HepG2 (cell line): ENCODE data around the gene KRTAP12-1. TPM values are rescaled to one million over a fixed set of nuclear protein-coding genes. Genes with fewer than 3 reads are reported as not detected.

Source experiments
- AGO1 ChIP-seq: fragments of 200-400 bp; formaldehyde crosslinking; IDR thresholded peaks from 2 replicates; pipeline ENCODE4 v1.6.1; 2017; ENCODE audit warnings: mild to moderate bottlenecking, low read depth, low read length, moderate library complexity; ENCODE audit not compliant: poor library complexity, severe bottlenecking
- ATRX ChIP-seq: sonication (generic); formaldehyde crosslinking; IDR thresholded peaks from 2 replicates; pipeline ENCODE4 v1.4.0; 2020; ENCODE audit warnings: missing genetic modification reagents, borderline replicate concordance
- HMG20A ChIP-seq: IDR thresholded peaks from 2 replicates; pipeline ENCODE4 v1.6.1; 2016; ENCODE audit warnings: borderline replicate concordance
- HNRNPH1 ChIP-seq: fragments of 200-400 bp; formaldehyde crosslinking; optimal IDR thresholded peaks from 2 replicates; pipeline ENCODE3; 2017; ENCODE audit warnings: mild to moderate bottlenecking, low read depth, low read length
- MAFK ChIP-seq, 2 experiments: IDR thresholded peaks in 1 of 2; conservative IDR thresholded peaks in 1 of 2; 2 replicates each; pipeline ENCODE4 v1.6.1; 2011; ENCODE audit warnings: improper control_type of control experiment in 2 of 2, low read length in 2 of 2
- RNF2 ChIP-seq: fragments of 450-650 bp; conservative IDR thresholded peaks from 2 replicates; pipeline ENCODE4 v1.6.1; 2016; ENCODE audit warnings: low read depth
- RXRA ChIP-seq: sonication (generic); formaldehyde crosslinking; IDR thresholded peaks from 2 replicates; pipeline ENCODE4 v1.5.1; 2020; ENCODE audit warnings: missing genetic modification reagents
- SIN3A ChIP-seq: IDR thresholded peaks from 2 replicates; pipeline ENCODE4 v1.6.1; 2011; ENCODE audit warnings: low read depth, mild to moderate bottlenecking, control low read depth, low read length, borderline replicate concordance
- SOX6 ChIP-seq, 2 experiments: fragments of 450-650 bp in 1 of 2; sonication (generic) in 1 of 2; formaldehyde crosslinking in 1 of 2; IDR thresholded peaks; 2 replicates each; pipeline versions ENCODE4 v1.4.0 to v1.6.1; 2017 to 2020; ENCODE audit warnings: antibody characterized with exemption in 1 of 2, mild to moderate bottlenecking in 1 of 2, missing genetic modification reagents in 1 of 2
- ZNF101 ChIP-seq: sonication (generic); formaldehyde crosslinking; IDR thresholded peaks from 2 replicates; pipeline ENCODE4 v1.4.0; 2020; ENCODE audit warnings: mild to moderate bottlenecking, low read depth, missing genetic modification reagents, borderline replicate concordance
- ZNF17 ChIP-seq: sonication (generic); formaldehyde crosslinking; IDR thresholded peaks from 2 replicates; pipeline ENCODE4 v1.5.0; 2020; ENCODE audit warnings: mild to moderate bottlenecking, missing genetic modification reagents
- ZNF18 ChIP-seq: sonication (generic); formaldehyde crosslinking; IDR thresholded peaks from 2 replicates; pipeline ENCODE4 v1.8.0; 2022; ENCODE audit warnings: mild to moderate bottlenecking, missing genetic modification reagents; ENCODE audit not compliant: insufficient replicate concordance
- ZNF232 ChIP-seq: sonication (generic); formaldehyde crosslinking; IDR thresholded peaks from 2 replicates; pipeline ENCODE4 v1.4.0; 2020; ENCODE audit warnings: missing genetic modification reagents, borderline replicate concordance
- ZNF777 ChIP-seq: sonication (generic); formaldehyde crosslinking; IDR thresholded peaks from 2 replicates; pipeline ENCODE4 v1.4.0; 2020; ENCODE audit warnings: missing genetic modification reagents
- polyA plus RNA-seq, 8 experiments: library from polyadenylated mRNA; depleted of rRNA in 3 of 8; stranded (reverse) in 7 of 8; unstranded in 1 of 8; fragments of >200 nt; fragmentation: Illumina TruSeq in 4 of 8; extraction: Trizol in 4 of 8; gene quantifications; 2 replicates each; pipeline versions ENCODE4 v1.2.1 to v1.2.3, GENCODE V29; 2011 to 2016; ENCODE audit warnings: low read depth in 4 of 8, missing spikeins in 1 of 8, mixed read lengths in 1 of 8; ENCODE audit not compliant: insufficient read depth in 1 of 8
- total RNA-seq, 5 experiments: library from RNA; depleted of rRNA; stranded (reverse); fragments of >200 nt; fragmentation: Illumina TruSeq; extraction: Trizol; gene quantifications; 2 replicates each; pipeline ENCODE4 v1.2.3, GENCODE V29; 2016; ENCODE audit warnings: low read depth in 1 of 5
- TF ChIP-seq, protein P1 (sequence below): sonication (generic); formaldehyde crosslinking; IDR thresholded peaks from 2 replicates; pipeline ENCODE4 v1.9.0; 2021; ENCODE audit warnings: mild to moderate bottlenecking, missing genetic modification reagents
- TF ChIP-seq, protein P2 (sequence below): sonication (generic); formaldehyde crosslinking; IDR thresholded peaks from 2 replicates; pipeline ENCODE4 v1.5.0; 2020; ENCODE audit warnings: mild to moderate bottlenecking, missing genetic modification reagents

The KRTAP12-1 gene
- total and polyA plus RNA-seq, 2 of the 13 experiments (the other 11 are each of a cell fraction or from before 2014, with no cell fraction given), result not detected

- TF ChIP-seq AGO1, result no peak
- no peak for TF ChIP-seq MAFK (conservative IDR thresholded peaks at IDR 0.05 in 1 of 2, IDR thresholded peaks at IDR 0.05 in 1 of 2; ENCODE audit: low read length in 2 of 2)
- TF ChIP-seq SOX6 (IDR thresholded peaks at IDR 0.05), result no peak
- TF ChIP-seq SOX6 (CRISPR knock-in tag; IDR thresholded peaks at IDR 0.05), result peak; percentile 55
- TF ChIP-seq HNRNPH1, result no peak
- no peak for TF ChIP-seq ZNF777
- peak; percentile 74; the same call in 1 of the 2 replicates for TF ChIP-seq RNF2
- no peak for TF ChIP-seq ZNF18 (CRISPR knock-in tag)
- TF ChIP-seq, protein P1, sequence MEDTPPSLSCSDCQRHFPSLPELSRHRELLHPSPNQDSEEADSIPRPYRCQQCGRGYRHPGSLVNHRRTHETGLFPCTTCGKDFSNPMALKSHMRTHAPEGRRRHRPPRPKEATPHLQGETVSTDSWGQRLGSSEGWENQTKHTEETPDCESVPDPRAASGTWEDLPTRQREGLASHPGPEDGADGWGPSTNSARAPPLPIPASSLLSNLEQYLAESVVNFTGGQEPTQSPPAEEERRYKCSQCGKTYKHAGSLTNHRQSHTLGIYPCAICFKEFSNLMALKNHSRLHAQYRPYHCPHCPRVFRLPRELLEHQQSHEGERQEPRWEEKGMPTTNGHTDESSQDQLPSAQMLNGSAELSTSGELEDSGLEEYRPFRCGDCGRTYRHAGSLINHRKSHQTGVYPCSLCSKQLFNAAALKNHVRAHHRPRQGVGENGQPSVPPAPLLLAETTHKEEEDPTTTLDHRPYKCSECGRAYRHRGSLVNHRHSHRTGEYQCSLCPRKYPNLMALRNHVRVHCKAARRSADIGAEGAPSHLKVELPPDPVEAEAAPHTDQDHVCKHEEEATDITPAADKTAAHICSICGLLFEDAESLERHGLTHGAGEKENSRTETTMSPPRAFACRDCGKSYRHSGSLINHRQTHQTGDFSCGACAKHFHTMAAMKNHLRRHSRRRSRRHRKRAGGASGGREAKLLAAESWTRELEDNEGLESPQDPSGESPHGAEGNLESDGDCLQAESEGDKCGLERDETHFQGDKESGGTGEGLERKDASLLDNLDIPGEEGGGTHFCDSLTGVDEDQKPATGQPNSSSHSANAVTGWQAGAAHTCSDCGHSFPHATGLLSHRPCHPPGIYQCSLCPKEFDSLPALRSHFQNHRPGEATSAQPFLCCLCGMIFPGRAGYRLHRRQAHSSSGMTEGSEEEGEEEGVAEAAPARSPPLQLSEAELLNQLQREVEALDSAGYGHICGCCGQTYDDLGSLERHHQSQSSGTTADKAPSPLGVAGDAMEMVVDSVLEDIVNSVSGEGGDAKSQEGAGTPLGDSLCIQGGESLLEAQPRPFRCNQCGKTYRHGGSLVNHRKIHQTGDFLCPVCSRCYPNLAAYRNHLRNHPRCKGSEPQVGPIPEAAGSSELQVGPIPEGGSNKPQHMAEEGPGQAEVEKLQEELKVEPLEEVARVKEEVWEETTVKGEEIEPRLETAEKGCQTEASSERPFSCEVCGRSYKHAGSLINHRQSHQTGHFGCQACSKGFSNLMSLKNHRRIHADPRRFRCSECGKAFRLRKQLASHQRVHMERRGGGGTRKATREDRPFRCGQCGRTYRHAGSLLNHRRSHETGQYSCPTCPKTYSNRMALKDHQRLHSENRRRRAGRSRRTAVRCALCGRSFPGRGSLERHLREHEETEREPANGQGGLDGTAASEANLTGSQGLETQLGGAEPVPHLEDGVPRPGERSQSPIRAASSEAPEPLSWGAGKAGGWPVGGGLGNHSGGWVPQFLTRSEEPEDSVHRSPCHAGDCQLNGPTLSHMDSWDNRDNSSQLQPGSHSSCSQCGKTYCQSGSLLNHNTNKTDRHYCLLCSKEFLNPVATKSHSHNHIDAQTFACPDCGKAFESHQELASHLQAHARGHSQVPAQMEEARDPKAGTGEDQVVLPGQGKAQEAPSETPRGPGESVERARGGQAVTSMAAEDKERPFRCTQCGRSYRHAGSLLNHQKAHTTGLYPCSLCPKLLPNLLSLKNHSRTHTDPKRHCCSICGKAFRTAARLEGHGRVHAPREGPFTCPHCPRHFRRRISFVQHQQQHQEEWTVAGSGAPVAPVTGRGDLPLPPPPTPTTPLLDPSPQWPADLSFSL, result no peak
- TF ChIP-seq ZNF17 (CRISPR knock-in tag), result no peak
- no peak for TF ChIP-seq ZNF232 (CRISPR knock-in tag)
- TF ChIP-seq, protein P2, sequence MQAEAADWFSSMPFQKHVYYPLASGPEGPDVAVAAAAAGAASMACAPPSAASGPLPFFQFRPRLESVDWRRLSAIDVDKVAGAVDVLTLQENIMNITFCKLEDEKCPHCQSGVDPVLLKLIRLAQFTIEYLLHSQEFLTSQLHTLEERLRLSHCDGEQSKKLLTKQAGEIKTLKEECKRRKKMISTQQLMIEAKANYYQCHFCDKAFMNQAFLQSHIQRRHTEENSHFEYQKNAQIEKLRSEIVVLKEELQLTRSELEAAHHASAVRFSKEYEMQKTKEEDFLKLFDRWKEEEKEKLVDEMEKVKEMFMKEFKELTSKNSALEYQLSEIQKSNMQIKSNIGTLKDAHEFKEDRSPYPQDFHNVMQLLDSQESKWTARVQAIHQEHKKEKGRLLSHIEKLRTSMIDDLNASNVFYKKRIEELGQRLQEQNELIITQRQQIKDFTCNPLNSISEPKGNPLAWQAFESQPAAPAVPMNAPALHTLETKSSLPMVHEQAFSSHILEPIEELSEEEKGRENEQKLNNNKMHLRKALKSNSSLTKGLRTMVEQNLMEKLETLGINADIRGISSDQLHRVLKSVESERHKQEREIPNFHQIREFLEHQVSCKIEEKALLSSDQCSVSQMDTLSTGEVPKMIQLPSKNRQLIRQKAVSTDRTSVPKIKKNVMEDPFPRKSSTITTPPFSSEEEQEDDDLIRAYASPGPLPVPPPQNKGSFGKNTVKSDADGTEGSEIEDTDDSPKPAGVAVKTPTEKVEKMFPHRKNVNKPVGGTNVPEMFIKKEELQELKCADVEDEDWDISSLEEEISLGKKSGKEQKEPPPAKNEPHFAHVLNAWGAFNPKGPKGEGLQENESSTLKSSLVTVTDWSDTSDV (CRISPR knock-in tag), result no peak
- no peak for TF ChIP-seq HMG20A
- TF ChIP-seq RXRA, result no peak
- TF ChIP-seq ATRX, result no peak
- no peak for TF ChIP-seq SIN3A
- no peak for TF ChIP-seq ZNF101 (CRISPR knock-in tag)
These were observed 21.2 kb upstream of the KRTAP12-1 start (continued) for GRCh38 chr21:44702973-44703730.
